Tibial nerve (tissue), 3 donors: ENCODE measurements around the gene SLC22A1.

Source experiments
- POLR2A ChIP-seq, 2 donors: fragments of 450-650 bp; IDR thresholded peaks; one replicate each; pipeline ENCODE4 v1.6.1; 2017; ENCODE audit warnings: antibody characterized with exemption in 2 of 2, mild to moderate bottlenecking in 2 of 2, moderate library complexity in 2 of 2
- TF ChIP-seq, protein P1 (sequence below), 5 experiments: fragments of 200-600 bp in 3 of 5; fragments of 450-650 bp in 2 of 5; sonication (generic) in 3 of 5; IDR thresholded peaks; one replicate each; pipeline ENCODE4 v1.5.1; 2016 to 2019; ENCODE audit warnings: antibody characterized with exemption in 5 of 5, mild to moderate bottlenecking in 3 of 5, moderate library complexity in 2 of 5

GRCh38 chr6:160130729-160131484, 9.3 kb downstream of the SLC22A1 start:
- TF ChIP-seq, protein P1, sequence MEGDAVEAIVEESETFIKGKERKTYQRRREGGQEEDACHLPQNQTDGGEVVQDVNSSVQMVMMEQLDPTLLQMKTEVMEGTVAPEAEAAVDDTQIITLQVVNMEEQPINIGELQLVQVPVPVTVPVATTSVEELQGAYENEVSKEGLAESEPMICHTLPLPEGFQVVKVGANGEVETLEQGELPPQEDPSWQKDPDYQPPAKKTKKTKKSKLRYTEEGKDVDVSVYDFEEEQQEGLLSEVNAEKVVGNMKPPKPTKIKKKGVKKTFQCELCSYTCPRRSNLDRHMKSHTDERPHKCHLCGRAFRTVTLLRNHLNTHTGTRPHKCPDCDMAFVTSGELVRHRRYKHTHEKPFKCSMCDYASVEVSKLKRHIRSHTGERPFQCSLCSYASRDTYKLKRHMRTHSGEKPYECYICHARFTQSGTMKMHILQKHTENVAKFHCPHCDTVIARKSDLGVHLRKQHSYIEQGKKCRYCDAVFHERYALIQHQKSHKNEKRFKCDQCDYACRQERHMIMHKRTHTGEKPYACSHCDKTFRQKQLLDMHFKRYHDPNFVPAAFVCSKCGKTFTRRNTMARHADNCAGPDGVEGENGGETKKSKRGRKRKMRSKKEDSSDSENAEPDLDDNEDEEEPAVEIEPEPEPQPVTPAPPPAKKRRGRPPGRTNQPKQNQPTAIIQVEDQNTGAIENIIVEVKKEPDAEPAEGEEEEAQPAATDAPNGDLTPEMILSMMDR (IDR thresholded peaks at IDR 0.05), result no peak
- TF ChIP-seq POLR2A (IDR thresholded peaks at IDR 0.05), result no peak
